Measurements from ENCODE around the gene LENG8. TPM values are rescaled to one million over a fixed set of nuclear protein-coding genes. Genes with fewer than 3 reads are reported as not detected.

LENG8 gene
- polyA plus RNA-seq, 1 experiment: 16.1 TPM

DNA sequence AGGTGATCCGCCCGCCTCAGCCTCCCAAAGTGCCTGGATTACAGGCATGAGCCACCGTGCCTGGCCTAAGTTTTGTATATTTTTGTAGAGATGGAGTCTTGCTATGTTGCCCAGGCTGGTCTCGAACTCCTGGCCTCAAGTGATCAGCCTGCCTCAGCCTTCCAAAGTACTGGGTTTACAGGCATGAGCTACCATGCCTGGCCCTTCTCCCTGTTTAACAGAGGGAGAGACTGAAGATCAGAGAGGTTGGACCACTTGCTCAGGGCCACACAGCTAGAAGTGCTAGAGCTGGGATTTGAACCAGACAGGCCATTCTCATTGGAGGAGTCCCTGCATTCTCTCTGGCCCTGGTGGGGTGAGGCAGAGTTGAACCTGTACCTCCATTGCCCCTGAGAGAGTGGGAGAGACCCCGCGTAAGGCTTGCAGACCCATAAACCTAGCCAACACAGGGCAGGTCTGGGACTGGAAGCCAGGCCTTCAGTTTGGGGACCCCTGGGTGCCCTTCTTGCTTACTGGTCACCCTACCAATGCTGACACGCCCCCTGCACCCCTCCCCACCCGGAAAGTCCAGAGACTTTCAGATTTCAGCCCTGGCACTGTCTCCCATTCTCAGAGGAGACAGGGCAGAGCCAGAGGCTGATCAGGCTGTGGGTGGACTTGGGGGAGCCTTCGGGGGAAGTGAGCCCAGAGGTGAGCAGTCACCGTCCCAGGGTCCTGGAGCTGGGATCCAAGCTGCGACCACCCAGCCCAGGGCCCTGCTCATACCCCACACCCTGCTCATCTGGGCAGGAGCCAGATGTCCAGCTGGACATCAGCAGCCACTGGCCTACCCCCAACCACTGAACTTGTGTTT is 20.4 kb upstream of the LENG8 start:
- Histone ChIP-seq H3K9me3 (ENCODE audit: control insufficient read depth, insufficient read depth, low read length) (peaks cover 5% of the 10 kb centered on the region; the same call in 1 of the 2 replicates), H3K27me3 (ENCODE audit: control insufficient read depth, insufficient read depth, low read length) (peaks cover 23% of the 10 kb centered on the region), H3K27ac (ENCODE audit: low read depth, low read length) (no peak overlapping the region), H3K4me3 (ENCODE audit: low read depth, low read length) (no peak overlapping the region)
- CTCF ChIA-PET: interaction anchor here (0.5 to 0.6 kb wide), 2 partner anchors 245 to 575 kb away, joined by 3 read pairs; no protein-coding TSS in a partner anchor
- TF ChIP-seq, protein P1, sequence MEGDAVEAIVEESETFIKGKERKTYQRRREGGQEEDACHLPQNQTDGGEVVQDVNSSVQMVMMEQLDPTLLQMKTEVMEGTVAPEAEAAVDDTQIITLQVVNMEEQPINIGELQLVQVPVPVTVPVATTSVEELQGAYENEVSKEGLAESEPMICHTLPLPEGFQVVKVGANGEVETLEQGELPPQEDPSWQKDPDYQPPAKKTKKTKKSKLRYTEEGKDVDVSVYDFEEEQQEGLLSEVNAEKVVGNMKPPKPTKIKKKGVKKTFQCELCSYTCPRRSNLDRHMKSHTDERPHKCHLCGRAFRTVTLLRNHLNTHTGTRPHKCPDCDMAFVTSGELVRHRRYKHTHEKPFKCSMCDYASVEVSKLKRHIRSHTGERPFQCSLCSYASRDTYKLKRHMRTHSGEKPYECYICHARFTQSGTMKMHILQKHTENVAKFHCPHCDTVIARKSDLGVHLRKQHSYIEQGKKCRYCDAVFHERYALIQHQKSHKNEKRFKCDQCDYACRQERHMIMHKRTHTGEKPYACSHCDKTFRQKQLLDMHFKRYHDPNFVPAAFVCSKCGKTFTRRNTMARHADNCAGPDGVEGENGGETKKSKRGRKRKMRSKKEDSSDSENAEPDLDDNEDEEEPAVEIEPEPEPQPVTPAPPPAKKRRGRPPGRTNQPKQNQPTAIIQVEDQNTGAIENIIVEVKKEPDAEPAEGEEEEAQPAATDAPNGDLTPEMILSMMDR (IDR thresholded peaks at IDR 0.05; ENCODE audit: low read depth, low read length): no peak
- DNase-seq (ENCODE audit: low read depth, low spot score): no peak
- POLR2A ChIA-PET: interaction anchor here (0.6 to 1.1 kb wide), 3 partner anchors 20 to 57 kb away, joined by 4 to 6 read pairs (median 4); partner anchors contain the start of gene LENG8

DNA sequence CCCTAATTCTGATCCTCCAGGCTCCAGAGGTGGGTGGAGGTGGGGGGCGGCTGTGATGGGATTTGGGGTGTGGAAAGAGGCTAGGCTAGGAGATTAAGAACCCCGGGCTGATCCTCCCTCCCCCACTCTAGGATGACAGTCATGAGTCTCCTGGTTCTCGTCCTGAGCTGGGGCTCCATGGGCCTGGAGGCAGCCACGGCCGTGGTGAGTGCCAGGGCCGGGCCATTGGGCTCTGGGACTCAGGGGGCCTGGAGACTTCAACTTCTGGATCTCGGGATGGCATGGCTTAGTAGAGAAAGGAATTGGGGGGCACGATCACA is 19.9 kb upstream of the LENG8 start:
- Histone ChIP-seq H3K27me3 (ENCODE audit: control insufficient read depth, insufficient read depth, low read length) (peaks cover 22% of the 10 kb centered on the region), H3K4me3 (ENCODE audit: low read depth, low read length) (no peak overlapping the region), H3K9me3 (ENCODE audit: control insufficient read depth, insufficient read depth, low read length) (peaks cover 4% of the 10 kb centered on the region; the same call in 1 of the 2 replicates), H3K27ac (ENCODE audit: low read depth, low read length) (no peak overlapping the region)
- ChIA-PET CTCF (no interaction called here), POLR2A (interaction anchor here (0.6 to 1.0 kb wide), 2 partner anchors 9 to 20 kb away, joined by 4 read pairs; partner anchors contain the start of gene LENG8)
- TF ChIP-seq, protein P1 (IDR thresholded peaks at IDR 0.05; ENCODE audit: low read depth, low read length): no peak
- DNase-seq (ENCODE audit: low read depth, low spot score): no peak

DNA sequence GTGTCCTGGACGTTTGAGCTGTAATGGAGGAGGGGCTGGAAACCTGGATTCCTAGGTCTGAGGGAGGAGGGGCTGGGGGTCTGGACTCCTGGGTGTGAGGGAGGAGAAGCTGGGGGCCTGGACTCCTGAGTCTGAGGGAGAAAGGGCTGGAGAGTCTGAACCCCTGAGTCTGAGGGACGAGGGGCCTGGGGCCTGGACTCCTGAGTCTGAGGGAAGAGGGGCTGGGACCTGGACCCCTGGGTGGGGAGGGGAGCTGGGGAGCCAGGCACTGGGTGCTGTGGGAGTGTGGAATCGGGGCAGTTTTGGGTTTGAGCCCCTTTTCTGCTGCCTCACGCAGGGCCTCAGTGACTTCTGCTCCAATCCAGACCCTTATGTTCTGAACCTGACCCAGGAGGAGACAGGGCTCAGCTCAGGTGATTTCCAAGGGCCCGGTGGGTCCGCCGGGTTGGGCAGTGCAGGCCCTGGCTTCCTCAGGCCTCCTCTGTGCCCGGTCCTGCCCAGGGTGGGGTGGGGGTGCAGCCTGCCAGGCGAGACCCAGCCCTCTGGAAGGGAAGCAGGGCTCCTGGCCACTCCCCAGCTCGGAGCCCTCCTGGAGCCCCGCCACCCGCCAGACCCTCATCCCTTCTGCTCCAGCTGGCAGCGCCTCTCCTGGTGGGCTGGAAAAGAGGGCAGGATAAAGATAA is 19.3 kb upstream of the LENG8 start:
- H3K27me3 ChIP-seq (ENCODE audit: control insufficient read depth, insufficient read depth, low read length): peaks cover 16% of the 10 kb centered on the region
- DNase-seq (ENCODE audit: low read depth, low spot score): no peak
- TF ChIP-seq, protein P1 (IDR thresholded peaks at IDR 0.05; ENCODE audit: low read depth, low read length): no peak
- POLR2A ChIA-PET: interaction anchor here (0.6 to 1.0 kb wide), 2 partner anchors 10 to 19 kb away, joined by 4 read pairs; partner anchors contain the start of gene LENG8
- no peak overlapping the region for H3K4me3 ChIP-seq (ENCODE audit: low read depth, low read length)
- CTCF ChIA-PET: no interaction called here
- no peak overlapping the region for H3K27ac ChIP-seq (ENCODE audit: low read depth, low read length)
- no peaks in the 10 kb centered on the region; the same call in 1 of the 2 replicates for H3K9me3 ChIP-seq (ENCODE audit: control insufficient read depth, insufficient read depth, low read length)

DNA sequence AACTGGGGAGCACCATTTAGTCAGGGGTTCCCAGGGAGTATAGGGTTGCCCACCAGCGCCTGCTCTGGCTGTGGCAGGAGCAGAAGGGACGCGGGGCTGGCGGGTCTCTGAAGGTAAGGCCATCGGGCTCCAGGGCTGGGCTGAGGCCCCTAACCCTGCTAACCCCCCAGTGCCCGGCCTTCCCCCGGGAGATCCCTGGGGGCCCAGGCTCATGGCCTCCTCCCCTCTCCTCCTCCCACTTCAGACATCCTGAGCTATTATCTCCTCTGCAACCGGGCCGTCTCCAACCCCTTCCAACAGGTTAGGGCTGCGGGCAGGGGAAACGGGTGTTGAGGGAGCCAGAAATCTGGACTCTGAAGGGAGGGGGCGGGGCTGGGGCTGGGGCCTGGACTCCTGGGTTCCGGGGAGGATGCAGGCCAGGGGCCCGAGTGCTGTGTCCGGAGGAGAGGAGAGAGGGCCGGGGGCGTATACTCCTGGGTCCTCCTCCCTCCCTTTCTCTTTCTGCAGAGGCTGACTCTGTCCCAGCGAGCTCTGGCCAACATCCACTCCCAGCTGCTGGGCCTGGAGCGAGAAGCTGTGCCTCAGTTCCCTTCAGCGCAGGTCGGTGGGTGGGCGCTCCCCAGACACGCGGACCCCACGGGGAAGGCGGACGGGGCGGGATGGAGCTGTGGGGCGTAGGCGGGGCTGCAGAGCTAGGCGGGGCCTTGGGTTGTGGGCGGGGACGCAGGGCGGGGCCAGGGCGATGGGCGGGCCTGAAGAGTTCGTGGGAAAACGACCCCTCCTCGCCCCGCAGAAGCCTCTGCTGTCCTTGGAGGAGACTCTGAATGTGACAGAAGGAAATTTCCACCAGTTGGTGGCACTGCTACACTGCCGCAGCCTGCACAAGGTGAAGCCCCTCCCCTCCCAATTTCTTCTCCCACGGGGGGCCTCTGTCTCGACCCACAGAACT is 18.4 kb upstream of the LENG8 start:
- Histone ChIP-seq H3K9me3 (ENCODE audit: control insufficient read depth, insufficient read depth, low read length) (no peaks in the 10 kb centered on the region; the same call in 1 of the 2 replicates), H3K27ac (ENCODE audit: low read depth, low read length) (no peak overlapping the region), H3K27me3 (ENCODE audit: control insufficient read depth, insufficient read depth, low read length) (peaks cover 15% of the 10 kb centered on the region), H3K4me3 (ENCODE audit: low read depth, low read length) (peak overlapping the region; percentile 56)
- ChIA-PET POLR2A (interaction anchor here (0.6 to 1.1 kb wide), 4 partner anchors 13 to 33 kb away, joined by 3 to 5 read pairs (median 4); partner anchors contain the start of genes LENG8 and LENG9), CTCF (no interaction called here)
- DNase-seq (ENCODE audit: low read depth, low spot score): no peak
- TF ChIP-seq, protein P1 (IDR thresholded peaks at IDR 0.05; ENCODE audit: low read depth, low read length): no peak
